ENCODE results near the gene DUSP8. TPM values are rescaled to one million over a fixed set of nuclear protein-coding genes. Genes with fewer than 3 reads are reported as not detected.

DUSP8 gene
- total RNA-seq, 1 donor from 2014 or later, result 15.3 TPM

DNA sequence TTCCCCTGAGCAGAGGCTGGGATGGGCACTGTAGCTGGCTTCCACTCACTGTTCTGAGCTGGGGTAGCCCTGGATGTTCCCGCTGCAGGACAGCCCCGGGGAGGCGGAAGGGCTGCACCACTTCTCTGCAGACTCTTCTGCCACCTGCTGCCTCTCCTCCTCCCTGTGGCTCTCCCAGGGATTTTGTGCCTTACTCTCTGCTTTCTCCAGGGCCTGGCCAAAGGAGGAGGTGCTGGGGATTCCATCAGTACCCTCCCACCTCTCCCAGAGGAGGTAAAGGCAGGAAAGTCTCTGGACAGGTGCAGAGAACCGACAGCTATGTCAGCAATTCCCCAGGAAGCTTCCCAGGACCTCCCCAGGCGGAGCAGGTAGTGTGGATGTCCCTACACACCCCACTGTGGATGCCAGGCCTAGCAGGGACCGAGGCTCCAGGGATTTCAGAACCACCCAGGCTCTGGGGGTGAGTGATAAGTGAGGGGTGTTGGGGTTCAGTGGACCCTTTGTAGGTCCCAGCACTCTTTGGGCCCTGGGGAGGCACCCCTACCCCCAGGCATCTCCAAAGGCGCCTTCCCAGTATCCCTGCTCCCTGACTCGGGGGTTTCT, 11.3 kb downstream of the DUSP8 start:
- Histone ChIP-seq H3K4me1 (peaks cover 65% of the 10 kb centered on the region), H3K4me3 (no peak overlapping the region), H3K9me3 (replicated peaks) (no peaks in the 10 kb centered on the region), H3K27me3 (ENCODE audit: low read depth) (no peaks in the 10 kb centered on the region), H3K36me3 (peaks cover 38% of the 10 kb centered on the region), H3K27ac (replicated peaks) (peak overlapping the region; percentile 90)
- no peak for DNase-seq
- intact Hi-C loops (cut with micrococcal nuclease), result no loop called here
- TF ChIP-seq, protein P1, sequence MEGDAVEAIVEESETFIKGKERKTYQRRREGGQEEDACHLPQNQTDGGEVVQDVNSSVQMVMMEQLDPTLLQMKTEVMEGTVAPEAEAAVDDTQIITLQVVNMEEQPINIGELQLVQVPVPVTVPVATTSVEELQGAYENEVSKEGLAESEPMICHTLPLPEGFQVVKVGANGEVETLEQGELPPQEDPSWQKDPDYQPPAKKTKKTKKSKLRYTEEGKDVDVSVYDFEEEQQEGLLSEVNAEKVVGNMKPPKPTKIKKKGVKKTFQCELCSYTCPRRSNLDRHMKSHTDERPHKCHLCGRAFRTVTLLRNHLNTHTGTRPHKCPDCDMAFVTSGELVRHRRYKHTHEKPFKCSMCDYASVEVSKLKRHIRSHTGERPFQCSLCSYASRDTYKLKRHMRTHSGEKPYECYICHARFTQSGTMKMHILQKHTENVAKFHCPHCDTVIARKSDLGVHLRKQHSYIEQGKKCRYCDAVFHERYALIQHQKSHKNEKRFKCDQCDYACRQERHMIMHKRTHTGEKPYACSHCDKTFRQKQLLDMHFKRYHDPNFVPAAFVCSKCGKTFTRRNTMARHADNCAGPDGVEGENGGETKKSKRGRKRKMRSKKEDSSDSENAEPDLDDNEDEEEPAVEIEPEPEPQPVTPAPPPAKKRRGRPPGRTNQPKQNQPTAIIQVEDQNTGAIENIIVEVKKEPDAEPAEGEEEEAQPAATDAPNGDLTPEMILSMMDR (IDR thresholded peaks at IDR 0.05; ENCODE audit: borderline replicate concordance), result peak; percentile 13

- TF ChIP-seq, protein P1 (IDR thresholded peaks at IDR 0.05; ENCODE audit: borderline replicate concordance), result no peak
- intact Hi-C loops (cut with micrococcal nuclease), result no loop called here
Observed at GRCh38 chr11:1560002-1560648, 11.9 kb downstream of the DUSP8 start.

GRCh38 chr11:1559111-1559951, 12.7 kb downstream of the DUSP8 start:
- Histone ChIP-seq H3K27ac (replicated peaks) (peak overlapping the region; percentile 90), H3K4me1 (peaks cover 59% of the 10 kb centered on the region), H3K36me3 (peaks cover 38% of the 10 kb centered on the region), H3K4me3 (peak overlapping the region; percentile 29), H3K27me3 (ENCODE audit: low read depth) (no peaks in the 10 kb centered on the region), H3K9me3 (replicated peaks) (no peaks in the 10 kb centered on the region)
- TF ChIP-seq, protein P1 (IDR thresholded peaks at IDR 0.05; ENCODE audit: borderline replicate concordance), result no peak
- intact Hi-C loops (cut with micrococcal nuclease), result no loop called here
- peak; percentile 89 for DNase-seq

More at GRCh38 chr11:1560002-1560648, 11.9 kb downstream of the DUSP8 start:
- H3K27ac ChIP-seq (replicated peaks), result peak overlapping the region; percentile 90
- DNase-seq, result no peak
- H3K27me3 ChIP-seq (ENCODE audit: low read depth), result no peaks in the 10 kb centered on the region
- peaks cover 38% of the 10 kb centered on the region for H3K36me3 ChIP-seq
- H3K4me3 ChIP-seq, result no peak overlapping the region
- peaks cover 65% of the 10 kb centered on the region for H3K4me1 ChIP-seq
- H3K9me3 ChIP-seq (replicated peaks), result no peaks in the 10 kb centered on the region

DNA sequence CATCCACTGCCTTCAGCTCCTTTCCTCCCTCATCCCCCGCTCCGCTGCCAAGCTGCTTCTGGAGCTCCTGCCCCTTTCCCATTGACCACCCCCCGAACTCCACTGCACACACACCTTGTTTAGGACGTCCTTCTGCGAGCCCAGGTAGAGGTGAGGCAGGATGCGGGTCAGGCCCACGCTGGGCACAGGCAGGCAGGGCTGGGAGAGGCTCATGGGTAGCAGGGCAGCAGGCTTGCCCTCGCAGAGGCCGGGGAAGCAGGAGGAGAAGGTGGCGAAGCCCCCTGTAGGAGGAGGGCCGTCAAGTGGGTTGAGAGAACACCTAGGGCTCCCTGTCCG, 13.3 kb downstream of the DUSP8 start:
- intact Hi-C loops (cut with micrococcal nuclease), result no loop called here
- Histone ChIP-seq H3K27me3 (ENCODE audit: low read depth) (no peaks in the 10 kb centered on the region), H3K4me1 (peaks cover 58% of the 10 kb centered on the region), H3K27ac (replicated peaks) (peak overlapping the region; percentile 90), H3K4me3 (peak overlapping the region; percentile 29), H3K36me3 (peaks cover 34% of the 10 kb centered on the region), H3K9me3 (replicated peaks) (no peaks in the 10 kb centered on the region)
- no peak for DNase-seq
- TF ChIP-seq, protein P1 (IDR thresholded peaks at IDR 0.05; ENCODE audit: borderline replicate concordance), result no peak

DNA sequence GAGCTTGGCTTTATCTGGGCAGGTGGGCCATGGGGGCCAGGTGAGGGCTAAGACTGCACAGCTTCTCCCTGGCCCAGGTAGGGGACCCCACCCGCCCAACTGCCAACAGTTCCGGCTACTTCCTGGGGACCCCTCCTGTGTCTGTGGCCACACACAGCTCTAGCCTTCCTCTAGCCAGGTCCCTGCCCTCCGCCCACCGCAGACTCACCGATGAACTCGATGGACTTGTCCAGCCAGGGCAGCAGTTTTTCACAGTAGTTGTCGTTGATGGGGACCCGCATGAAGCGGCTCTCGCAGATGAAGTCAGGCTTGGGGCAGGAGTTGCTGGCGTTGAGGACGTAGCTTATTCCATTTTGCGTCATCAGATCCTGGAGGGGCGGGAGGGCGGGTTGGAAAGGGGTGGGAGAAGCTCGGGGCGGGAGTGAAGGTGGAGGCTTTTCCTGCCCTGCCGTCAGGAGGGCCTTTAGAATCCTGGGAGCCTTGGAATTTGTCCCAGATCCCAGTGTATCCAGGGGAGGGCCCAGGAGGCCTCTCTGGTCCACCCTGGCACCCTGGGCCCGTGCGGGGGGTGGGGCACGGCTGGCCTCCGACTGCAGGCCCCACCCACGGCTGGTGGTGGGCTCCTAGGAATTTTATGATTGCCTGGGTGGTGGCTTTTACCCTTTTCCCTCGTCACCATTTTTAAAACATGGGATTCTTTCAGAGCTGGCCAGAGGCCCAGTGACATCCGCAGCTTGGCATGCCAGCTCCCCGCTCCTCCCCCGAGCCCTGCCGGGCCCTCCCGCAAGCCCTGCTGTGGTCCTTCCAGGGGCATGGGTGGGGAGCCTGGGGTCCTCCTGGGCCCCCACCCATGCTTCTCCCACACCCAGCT, 13.9 kb downstream of the DUSP8 start:
- Histone ChIP-seq H3K36me3 (peaks cover 28% of the 10 kb centered on the region), H3K27ac (replicated peaks) (peak overlapping the region; percentile 90), H3K9me3 (replicated peaks) (no peaks in the 10 kb centered on the region), H3K4me1 (peaks cover 63% of the 10 kb centered on the region), H3K4me3 (peak overlapping the region; percentile 29), H3K27me3 (ENCODE audit: low read depth) (no peaks in the 10 kb centered on the region)
- DNase-seq, result no peak
- TF ChIP-seq, protein P1 (IDR thresholded peaks at IDR 0.05; ENCODE audit: borderline replicate concordance), result no peak
- intact Hi-C loops (cut with micrococcal nuclease), result no loop called here

Measured in left ventricle myocardium inferior (tissue), 1 donor.